IMR-90 (cell line): ENCODE measurements around the gene PTPRK. TPM values are rescaled to one million over a fixed set of nuclear protein-coding genes. Genes with fewer than 3 reads are reported as not detected.

Experiments used
- ATAC-seq: fragments of 200-7000 bp; cut with Tn5 transposase; 2 replicates; pipeline ENCODE4 v1.9.1; 2020; ENCODE audit warnings: low read depth, mild to moderate bottlenecking, moderate library complexity
- BruUV-seq: library from RNA; stranded (reverse); fragments of 400-500 nt; replicated peaks from 2 replicates; lab custom pipeline; 2021; lab: Mats Ljungman, UMichigan
- CTCF ChIA-PET: fragments of 300-600 bp; formaldehyde crosslinking; extraction: SDS; loops from one replicate; lab custom pipeline; 2021; ENCODE audit warnings: antibody characterized with exemption; lab: Yijun Ruan, JAX
- POLR2A ChIA-PET: fragments of 300-600 bp; sonication (Branson Sonifier 250); formaldehyde crosslinking; loops from one replicate; lab custom pipeline; 2022; ENCODE audit warnings: antibody characterized with exemption; ENCODE audit not compliant: unreplicated experiment; lab: Charles Lee
- DNase-seq: peaks from one replicate; pipeline ENCODE4 v3.0.0; 2013
- H2AFZ ChIP-seq: replicated peaks from 2 replicates; pipeline ENCODE3; 2013; ENCODE audit warnings: low read length, mild to moderate bottlenecking; ENCODE audit not compliant: poor library complexity
- H2AK5ac ChIP-seq: 2 replicates; pipeline ENCODE4 v1.6.1; 2013; ENCODE audit warnings: low read depth, low read length, inconsistent platforms
- H2AK9ac ChIP-seq: replicated peaks from 2 replicates; pipeline ENCODE3; 2013; ENCODE audit warnings: mild to moderate bottlenecking, low read depth, low read length, moderate library complexity; ENCODE audit not compliant: poor library complexity
- H2BK120ac ChIP-seq: 2 replicates; pipeline ENCODE4 v1.6.1; 2013; ENCODE audit warnings: low read depth, low read length, inconsistent platforms
- H2BK15ac ChIP-seq: 3 replicates; pipeline ENCODE4 v1.6.1; 2013; ENCODE audit warnings: low read depth, low read length, inconsistent platforms
- H2BK20ac ChIP-seq: 2 replicates; pipeline ENCODE4 v1.6.1; 2013; ENCODE audit warnings: low read depth, mild to moderate bottlenecking, inconsistent platforms, low read length, moderate library complexity
- H2BK5ac ChIP-seq: 2 replicates; pipeline ENCODE4 v1.6.1; 2013; ENCODE audit warnings: mild to moderate bottlenecking, low read depth, low read length, inconsistent platforms; ENCODE audit not compliant: poor library complexity, severe bottlenecking
- H3K14ac ChIP-seq: replicated peaks from 2 replicates; pipeline ENCODE4 v1.6.1; 2013; ENCODE audit warnings: low read depth, low read length, inconsistent platforms
- H3K18ac ChIP-seq: 2 replicates; pipeline ENCODE4 v1.6.1; 2013; ENCODE audit warnings: low read depth, low read length, control low read depth
- H3K23ac ChIP-seq: 2 replicates; pipeline ENCODE4 v1.6.1; 2013; ENCODE audit warnings: low read depth, low read length, inconsistent platforms
- H3K27ac ChIP-seq: 2 replicates; pipeline ENCODE4 v1.5.1; 2013; ENCODE audit warnings: mild to moderate bottlenecking, control low read depth, low read length; ENCODE audit not compliant: insufficient read depth
- H3K27me3 ChIP-seq: 2 replicates; pipeline ENCODE4 v1.6.1; 2013; ENCODE audit warnings: low read length; ENCODE audit not compliant: control insufficient read depth, insufficient read depth
- H3K36me3 ChIP-seq: 2 replicates; pipeline ENCODE4 v1.6.1; 2013; ENCODE audit warnings: low read length, mixed read lengths; ENCODE audit not compliant: control insufficient read depth, insufficient read depth
- H3K4ac ChIP-seq: 2 replicates; pipeline ENCODE4 v1.6.1; 2013; ENCODE audit warnings: low read depth, low read length, inconsistent platforms
- H3K4me1 ChIP-seq: 2 replicates; pipeline ENCODE4 v1.6.1; 2013; ENCODE audit warnings: low read length, mixed read lengths; ENCODE audit not compliant: control insufficient read depth, insufficient read depth
- H3K4me2 ChIP-seq: 2 replicates; pipeline ENCODE4 v1.6.1; 2013; ENCODE audit warnings: low read depth, mild to moderate bottlenecking, control low read depth, low read length, moderate library complexity
- H3K4me3 ChIP-seq: 2 replicates; pipeline ENCODE4 v1.5.1; 2013; ENCODE audit warnings: low read depth, mild to moderate bottlenecking, control low read depth, low read length, moderate library complexity; ENCODE audit not compliant: insufficient read depth
- H3K56ac ChIP-seq: 2 replicates; pipeline ENCODE4 v1.6.1; 2013; ENCODE audit warnings: low read length, inconsistent platforms; ENCODE audit not compliant: insufficient read depth; ENCODE audit errors: extremely low read depth
- H3K79me1 ChIP-seq, 2 experiments: 2 replicates each; pipeline ENCODE4 v1.6.1; 2013; ENCODE audit warnings: low read length in 2 of 2, inconsistent platforms in 1 of 2, low read depth in 1 of 2
- H3K9ac ChIP-seq: 2 replicates; pipeline ENCODE4 v1.6.1; 2013; ENCODE audit warnings: low read depth, low read length, control low read depth
- H3K9me1 ChIP-seq: 2 replicates; pipeline ENCODE4 v1.6.1; 2013; ENCODE audit warnings: low read length, inconsistent platforms; ENCODE audit not compliant: insufficient read depth
- H3K9me3 ChIP-seq: 2 replicates; pipeline ENCODE4 v1.6.1; 2013; ENCODE audit warnings: low read length; ENCODE audit not compliant: control insufficient read depth, insufficient read depth
- H4K20me1 ChIP-seq: 2 replicates; pipeline ENCODE4 v1.6.1; 2013; ENCODE audit warnings: low read length, inconsistent platforms; ENCODE audit not compliant: insufficient read depth
- H4K5ac ChIP-seq: 2 replicates; pipeline ENCODE4 v1.6.1; 2013; ENCODE audit warnings: mild to moderate bottlenecking, low read depth, low read length, control low read depth
- H4K8ac ChIP-seq, 2 experiments: 2 replicates each; pipeline ENCODE4 v1.6.1; 2013; ENCODE audit warnings: low read depth in 2 of 2, low read length in 2 of 2, control low read depth in 1 of 2, inconsistent platforms in 1 of 2
- H4K91ac ChIP-seq: 2 replicates; pipeline ENCODE4 v1.6.1; 2013; ENCODE audit warnings: low read depth, low read length, inconsistent platforms; ENCODE audit not compliant: insufficient read depth
- BHLHE40 ChIP-seq: fragments of 150-350 bp; IDR thresholded peaks from 2 replicates; pipeline ENCODE4 v1.6.1; 2016; ENCODE audit warnings: mild to moderate bottlenecking, low read depth, low read length
- CEBPB ChIP-seq: IDR thresholded peaks from 2 replicates; pipeline ENCODE4 v1.6.1; 2012; ENCODE audit warnings: low read depth, low read length, improper control_type of control experiment
- CHD1 ChIP-seq: IDR thresholded peaks from 2 replicates; pipeline ENCODE4 v1.6.1; 2012; ENCODE audit warnings: low read depth, low read length, improper control_type of control experiment
- CTCF ChIP-seq: conservative IDR thresholded peaks from 2 replicates; pipeline ENCODE4 v1.5.1; 2012; ENCODE audit warnings: mild to moderate bottlenecking, low read depth, low read length, improper control_type of control experiment
- FOS ChIP-seq: fragments of 150-350 bp; IDR thresholded peaks from 2 replicates; pipeline ENCODE4 v1.6.1; 2016; ENCODE audit warnings: low read depth, low read length
- MAFK ChIP-seq: IDR thresholded peaks from 2 replicates; pipeline ENCODE4 v1.6.1; 2012; ENCODE audit warnings: low read depth, low read length, improper control_type of control experiment
- MXI1 ChIP-seq: IDR thresholded peaks from 2 replicates; pipeline ENCODE4 v1.6.1; 2012; ENCODE audit warnings: low read depth, mild to moderate bottlenecking, low read length, moderate library complexity, borderline replicate concordance
- NFE2L2 ChIP-seq: fragments of 150-350 bp; IDR thresholded peaks from 2 replicates; pipeline ENCODE4 v1.6.1; 2016; ENCODE audit warnings: low read depth, mild to moderate bottlenecking, low read length
- POLR2A ChIP-seq: IDR thresholded peaks from 2 replicates; pipeline ENCODE4 v1.6.1; 2012; ENCODE audit warnings: mild to moderate bottlenecking, low read depth, low read length
- RAD21 ChIP-seq: IDR thresholded peaks from 2 replicates; pipeline ENCODE4 v1.6.1; 2012; ENCODE audit warnings: low read length, improper control_type of control experiment
- RCOR1 ChIP-seq: IDR thresholded peaks from 2 replicates; pipeline ENCODE4 v1.6.1; 2012; ENCODE audit warnings: mild to moderate bottlenecking, low read length, improper control_type of control experiment; ENCODE audit not compliant: insufficient replicate concordance
- SMC3 ChIP-seq: fragments of 150-350 bp; IDR thresholded peaks from 2 replicates; pipeline ENCODE4 v1.6.1; 2016; ENCODE audit warnings: low read depth, mild to moderate bottlenecking, antibody characterized with exemption, low read length, moderate library complexity
- USF2 ChIP-seq: fragments of 150-350 bp; IDR thresholded peaks from 2 replicates; pipeline ENCODE4 v1.6.1; 2017; ENCODE audit warnings: mild to moderate bottlenecking, antibody characterized with exemption, low read length, low read depth
- WGBS, 2 experiments: methylation state at CpG; one replicate each; pipeline versions ENCODE4 v1.1.5 to v1.1.7; 2013; ENCODE audit warnings: missing lambda C conversion rate in 2 of 2; ENCODE audit not compliant: insufficient read length in 1 of 2; ENCODE audit errors: extremely low coverage in 2 of 2; 5-methylcytosine and 5-hydroxymethylcytosine counted together
- dilution Hi-C: fragments of 300-500 bp; cut with HindIII; formaldehyde crosslinking; loops from one replicate; pipeline ENCODE4 v1.14.3; 2018; ENCODE audit warnings: low sequenced_read_pairs; ENCODE audit not compliant: unreplicated experiment
- in situ Hi-C: fragments of 300-500 bp; cut with MboI; formaldehyde crosslinking; loops from 3 replicates; pipeline ENCODE4 v1.14.3; 2019; ENCODE audit warnings: low sequenced_read_pairs, inconsistent platforms, mixed read lengths
- intact Hi-C: fragments of 100-400 bp; cut with micrococcal nuclease; formaldehyde crosslinking; loops from 2 replicates; pipeline ENCODE4 v1.10.0; 2022
- polyA plus RNA-seq, 3 experiments: library from polyadenylated mRNA; depleted of rRNA; stranded (reverse); fragments of >200 nt; gene quantifications; 2 replicates each; pipeline ENCODE4 v1.2.3, GENCODE V29; 2012; ENCODE audit warnings: low replicate concordance in 1 of 3
- total RNA-seq: library from RNA; depleted of rRNA; stranded (reverse); fragments of >200 nt; gene quantifications from 2 replicates; pipeline ENCODE4 v1.2.3, GENCODE V29; 2012
- TF ChIP-seq, protein P1 (sequence below): fragments of 150-350 bp; IDR thresholded peaks from 2 replicates; pipeline ENCODE4 v1.6.1; 2016; ENCODE audit warnings: low read depth, mild to moderate bottlenecking, low read length, moderate library complexity, borderline replicate concordance

PTPRK gene
- total and polyA plus RNA-seq, 2 of the 4 experiments (the other 2 are of a cell fraction) = 18.0 to 80.8 TPM

DNA sequence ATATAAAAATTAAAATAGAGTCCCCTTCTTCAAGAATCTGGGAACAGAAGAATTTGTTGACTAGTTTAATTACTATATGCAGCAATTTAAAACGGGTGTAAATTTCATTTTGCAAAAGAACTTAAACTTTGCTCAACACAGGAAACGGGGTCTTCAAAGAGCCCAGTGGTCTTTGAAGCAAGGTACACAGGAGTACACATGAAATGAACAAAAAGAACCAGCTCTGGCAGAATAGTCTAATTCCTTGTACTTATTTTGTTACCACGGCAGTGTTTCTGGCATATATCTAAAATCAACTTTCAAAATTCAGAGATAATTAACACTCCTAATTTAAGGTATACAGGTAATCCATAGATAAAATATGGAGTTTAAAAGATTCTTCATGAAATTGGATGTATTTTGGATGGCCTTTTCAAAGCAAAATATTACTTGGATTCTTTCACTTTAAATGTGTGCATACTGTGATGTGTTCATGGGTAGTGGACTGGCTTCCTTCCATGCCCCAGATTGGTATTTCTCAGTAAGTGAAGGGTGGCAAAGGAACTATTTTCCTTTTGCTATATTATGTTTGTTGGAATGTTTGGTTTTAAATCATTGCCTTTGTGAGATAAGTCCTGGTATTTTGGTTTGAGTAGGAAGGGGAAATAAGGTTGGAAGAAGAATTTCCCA, 522.8 kb downstream of the PTPRK start:
- intact Hi-C loops (loop anchor here (10.0 kb wide), 1 partner anchor 737 kb away; no protein-coding TSS in a partner anchor), in situ Hi-C loops (no loop called here), dilution Hi-C loops (no loop called here)
- DNase-seq (no peak), ATAC-seq (no peak)
- WGBS, 2 experiments = 90% methylated on average over 2 of the region's 3 CpGs; no CpG with 5 or more reads in 1 of the 2 experiments
- Histone ChIP-seq H2AK9ac (no peak overlapping the region), H3K14ac (no peak overlapping the region), H3K18ac (no peak overlapping the region), H3K56ac (no peak overlapping the region), H3K27me3 (no peaks in the 10 kb centered on the region), H3K4me3 (no peak overlapping the region), H2BK120ac (no peak overlapping the region), H2BK5ac (no peak overlapping the region), H3K4me1 (no peaks in the 10 kb centered on the region), H3K9ac (no peak overlapping the region), H3K36me3 (0 out of 2 replicates have a peak, but pooled peaks cover 1% of the 10 kb centered on the region), H3K4me2 (no peak overlapping the region), H3K9me3 (no peaks in the 10 kb centered on the region), H2AFZ (no peak overlapping the region), H4K91ac (no peak overlapping the region), H4K20me1 (no peaks in the 10 kb centered on the region), H3K9me1 (no peaks in the 10 kb centered on the region), H4K5ac (no peak overlapping the region), H3K4ac (no peak overlapping the region), H3K79me1 (no peaks in the 10 kb centered on the region), H2BK20ac (no peak overlapping the region), H3K27ac (no peak overlapping the region), H3K23ac (no peak overlapping the region), H4K8ac (no peak overlapping the region), H2AK5ac (no peak overlapping the region), H2BK15ac (no peak overlapping the region)
- TF ChIP-seq FOS (no peak), CEBPB (no peak), BHLHE40 (no peak), USF2 (no peak), CHD1 (no peak), POLR2A (no peak), RCOR1 (no peak), SMC3 (no peak), NFE2L2 (no peak), RAD21 (no peak), MAFK (no peak), MXI1 (no peak), CTCF (no peak)
- TF ChIP-seq, protein P1, sequence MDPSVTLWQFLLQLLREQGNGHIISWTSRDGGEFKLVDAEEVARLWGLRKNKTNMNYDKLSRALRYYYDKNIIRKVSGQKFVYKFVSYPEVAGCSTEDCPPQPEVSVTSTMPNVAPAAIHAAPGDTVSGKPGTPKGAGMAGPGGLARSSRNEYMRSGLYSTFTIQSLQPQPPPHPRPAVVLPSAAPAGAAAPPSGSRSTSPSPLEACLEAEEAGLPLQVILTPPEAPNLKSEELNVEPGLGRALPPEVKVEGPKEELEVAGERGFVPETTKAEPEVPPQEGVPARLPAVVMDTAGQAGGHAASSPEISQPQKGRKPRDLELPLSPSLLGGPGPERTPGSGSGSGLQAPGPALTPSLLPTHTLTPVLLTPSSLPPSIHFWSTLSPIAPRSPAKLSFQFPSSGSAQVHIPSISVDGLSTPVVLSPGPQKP = no peak
- ChIA-PET POLR2A (no interaction called here), CTCF (no interaction called here)
- BruUV-seq = no TSS peak
